GM19468 (cell line): Measurements from ENCODE around the gene CTSH.

Experiments
- ATAC-seq: cut with Tn5 transposase; IDR thresholded peaks from one replicate; pipeline ENCODE4 v1.9.1; 2021; ENCODE audit warnings: mild to moderate bottlenecking, moderate library complexity, moderate number of reproducible peaks; ENCODE audit not compliant: unreplicated experiment; ENCODE audit errors: extremely low read depth

CTSH gene, protein sequence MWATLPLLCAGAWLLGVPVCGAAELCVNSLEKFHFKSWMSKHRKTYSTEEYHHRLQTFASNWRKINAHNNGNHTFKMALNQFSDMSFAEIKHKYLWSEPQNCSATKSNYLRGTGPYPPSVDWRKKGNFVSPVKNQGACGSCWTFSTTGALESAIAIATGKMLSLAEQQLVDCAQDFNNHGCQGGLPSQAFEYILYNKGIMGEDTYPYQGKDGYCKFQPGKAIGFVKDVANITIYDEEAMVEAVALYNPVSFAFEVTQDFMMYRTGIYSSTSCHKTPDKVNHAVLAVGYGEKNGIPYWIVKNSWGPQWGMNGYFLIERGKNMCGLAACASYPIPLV

DNA sequence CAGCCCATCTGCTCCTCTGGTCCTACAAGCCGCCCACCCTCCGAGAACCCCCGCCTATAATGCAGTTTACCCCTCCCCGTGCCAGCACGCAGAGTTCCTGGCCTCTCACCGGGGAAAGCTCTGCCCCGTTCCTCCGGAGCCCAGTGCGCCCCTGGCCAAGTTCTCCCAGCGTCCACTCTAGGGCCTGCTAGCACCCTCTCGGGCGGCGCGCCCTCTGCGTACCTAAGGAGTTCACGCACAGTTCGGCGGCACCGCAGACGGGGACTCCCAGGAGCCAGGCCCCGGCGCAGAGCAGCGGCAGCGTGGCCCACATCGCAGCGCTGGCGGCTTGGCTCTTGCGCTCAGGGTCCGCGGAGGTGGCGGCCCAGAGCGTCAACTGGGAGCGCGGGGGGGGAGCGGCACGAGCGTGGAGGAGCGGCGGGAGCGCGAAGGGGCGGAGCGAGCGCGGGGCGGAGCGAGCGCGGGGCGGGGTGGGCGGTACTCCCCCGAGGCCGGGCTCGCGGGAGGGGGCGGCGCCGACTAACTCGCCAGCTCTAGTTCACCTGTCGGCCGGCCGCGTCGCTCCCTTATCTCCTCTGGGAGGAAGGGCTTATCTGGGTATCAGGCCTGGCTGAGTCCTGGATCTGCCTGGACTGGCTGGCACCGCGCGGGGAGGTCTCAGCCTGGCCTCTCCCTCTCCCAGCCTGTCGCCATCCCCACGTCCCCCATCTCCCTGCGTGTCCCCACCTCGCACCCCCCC, at the start of gene CTSH:
Gene CTSH (minus strand): TSS at position 378 of the 739 bp plus-strand sequence. CDS start 65 bp downstream, at position 313.
- peak; percentile 21 for ATAC-seq

DNA sequence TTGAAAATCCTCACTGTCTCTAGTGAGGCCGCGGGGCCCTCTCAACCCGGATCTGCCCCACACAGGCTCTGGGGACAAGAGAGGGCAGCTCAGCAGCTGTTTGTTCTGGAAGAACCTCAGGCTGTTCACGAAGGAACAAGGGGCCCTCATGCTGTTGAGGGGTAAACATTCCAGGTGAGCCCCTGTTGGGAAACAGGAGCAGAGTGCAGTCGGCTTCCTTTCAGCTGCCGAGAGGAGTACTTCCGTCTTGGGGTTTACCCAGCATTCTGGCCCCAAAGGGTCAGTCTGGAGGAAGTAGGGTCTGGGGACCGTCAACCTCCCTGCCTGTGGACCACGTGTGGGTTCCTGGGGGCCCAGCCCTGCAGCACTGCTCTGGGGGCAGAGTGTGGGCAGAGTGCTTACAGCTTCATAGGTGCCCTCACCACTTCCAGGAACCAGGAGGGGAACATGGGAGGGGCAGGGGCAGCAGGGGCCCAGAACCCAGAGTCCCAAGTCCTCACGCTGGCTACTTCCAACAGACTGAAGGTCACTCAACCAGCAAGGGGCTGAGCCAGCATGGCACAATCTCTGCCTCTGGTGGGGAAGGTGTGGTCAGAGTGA, 49.2 kb upstream of the CTSH start:
- ATAC-seq, result no peak

DNA sequence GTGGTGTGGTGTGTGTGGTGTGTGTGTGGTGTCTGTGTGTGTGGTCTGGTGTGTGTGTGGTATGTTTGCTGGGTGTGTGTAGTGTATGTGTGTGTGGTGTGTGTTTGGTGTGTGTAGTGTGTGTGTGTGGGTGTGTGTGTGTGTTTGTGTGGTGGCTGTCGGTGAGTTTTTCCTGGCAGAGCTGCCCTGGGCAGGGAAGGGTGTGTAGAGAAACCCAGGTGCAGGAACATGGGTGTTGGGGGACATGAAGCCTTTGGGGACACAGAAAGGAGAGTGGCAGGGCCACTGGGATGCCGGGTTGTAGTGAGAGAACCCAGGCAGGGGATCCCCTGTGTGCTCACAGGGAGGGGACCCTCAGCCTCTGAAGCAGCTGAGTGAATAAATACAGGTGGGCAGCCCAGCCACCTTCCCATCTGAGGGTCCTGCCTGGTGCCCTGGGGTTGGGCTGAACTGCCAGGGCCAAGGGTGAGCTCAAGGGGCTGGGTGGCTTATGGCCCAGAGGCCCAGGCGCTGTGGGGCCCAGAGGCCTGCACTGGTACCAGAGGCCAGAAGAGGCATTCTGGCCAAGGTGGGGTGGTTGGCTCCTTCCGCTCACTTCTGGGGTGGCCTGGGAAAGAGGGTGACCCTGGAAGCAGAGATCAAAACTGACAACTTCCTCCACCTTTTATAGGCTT, 48.5 kb upstream of the CTSH start:
- ATAC-seq, result no peak

DNA sequence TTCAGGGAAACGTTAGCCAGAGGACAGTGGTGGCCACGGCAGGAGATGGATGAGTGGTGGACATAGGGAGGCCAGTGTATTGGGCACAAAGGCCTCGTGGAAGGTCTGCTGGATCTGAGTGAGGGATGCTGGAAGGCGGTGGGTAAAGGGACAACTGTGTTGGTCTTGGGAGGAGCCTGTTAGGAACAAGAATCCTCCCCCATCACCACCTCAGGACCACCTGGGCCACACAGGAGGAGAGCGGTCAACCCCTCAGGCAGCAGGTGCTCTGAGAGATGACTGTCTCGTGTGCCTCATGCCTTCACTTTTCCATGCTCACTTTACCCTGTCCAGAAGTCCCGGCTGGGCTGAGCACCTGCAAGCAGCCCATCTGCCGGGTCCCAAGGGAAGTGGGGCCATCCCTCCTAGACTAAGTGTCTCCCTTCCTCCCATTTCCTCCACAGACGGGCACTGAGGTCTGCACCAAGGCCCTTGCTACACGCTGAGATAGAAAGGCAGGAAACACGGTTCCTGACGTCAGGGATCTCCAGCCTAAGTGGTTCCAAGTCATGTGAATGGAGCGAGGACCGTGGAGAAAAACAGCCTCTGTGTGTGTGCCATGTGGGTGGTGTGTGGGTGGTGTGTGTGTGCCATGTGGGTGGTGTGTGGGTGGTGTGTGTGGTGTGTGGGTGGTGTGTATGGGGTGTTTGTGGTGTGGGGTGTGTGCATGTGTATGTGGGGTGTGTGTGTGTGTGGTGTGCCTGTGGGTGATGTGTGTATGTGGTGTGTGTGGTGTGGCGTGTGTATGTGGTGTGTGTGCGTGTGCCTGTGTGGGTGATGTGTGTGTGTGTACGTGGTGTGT, 47.8 kb upstream of the CTSH start:
- ATAC-seq, result no peak

DNA sequence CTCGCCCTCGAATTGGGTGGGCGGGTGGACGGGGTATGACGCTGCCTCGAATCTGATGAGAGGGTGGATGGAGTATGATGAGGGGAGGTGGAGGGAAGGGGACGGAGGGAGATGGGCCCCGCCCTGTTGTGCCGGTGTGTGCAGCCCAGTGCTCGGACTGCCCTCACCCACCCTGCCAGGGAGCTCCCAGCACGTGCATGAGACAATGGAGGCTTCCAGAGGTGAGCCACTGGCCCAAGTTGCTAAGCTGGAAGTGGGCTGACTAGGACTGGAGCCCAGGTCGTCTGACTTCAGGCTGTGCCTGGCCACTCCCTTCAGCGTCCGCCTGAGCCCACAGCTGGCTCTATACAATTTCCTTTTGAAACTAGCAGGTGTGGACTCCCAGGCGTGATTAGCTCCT, 47.0 kb upstream of the CTSH start:
- no peak for ATAC-seq

DNA sequence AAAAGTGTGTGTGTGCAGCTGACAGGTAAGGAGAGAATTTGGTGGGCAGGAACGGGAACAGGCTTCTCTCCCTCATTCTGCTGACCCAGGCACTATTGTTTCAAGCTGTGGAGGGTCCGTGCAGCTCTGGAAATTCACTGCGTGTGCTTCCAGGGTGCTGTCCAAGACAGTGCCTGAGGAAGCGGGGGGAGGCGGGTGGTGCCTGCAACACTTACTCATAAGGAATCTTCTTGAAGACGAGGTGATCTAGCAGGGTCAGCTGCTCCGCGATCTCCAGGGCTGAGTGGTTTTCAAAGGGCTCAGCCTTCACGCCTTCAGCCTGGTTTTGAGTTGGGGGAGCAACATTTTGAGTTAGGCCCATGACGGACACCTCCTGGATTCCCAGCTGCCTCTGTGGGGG, 46.6 kb upstream of the CTSH start:
- no peak for ATAC-seq

DNA sequence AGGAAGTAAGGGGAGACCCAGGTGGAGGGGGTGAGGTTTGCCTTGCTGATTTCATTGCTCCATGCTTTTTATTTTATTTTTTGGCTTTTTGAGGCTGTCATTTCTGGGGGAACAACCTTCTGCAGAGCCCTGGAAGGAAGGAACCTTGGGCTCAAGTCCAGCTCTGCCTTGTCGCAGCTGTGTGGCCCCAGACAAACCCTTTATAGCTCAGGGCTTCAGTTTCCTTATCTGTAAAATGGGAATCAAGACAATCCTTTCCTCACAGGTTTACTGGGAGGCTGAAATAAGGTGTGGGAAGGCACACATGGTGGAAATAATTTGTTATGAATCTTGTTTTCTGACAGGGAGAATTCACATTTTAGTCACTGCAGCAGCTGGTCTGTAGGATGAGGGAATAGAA, 45.4 kb upstream of the CTSH start:
- no peak for ATAC-seq

DNA sequence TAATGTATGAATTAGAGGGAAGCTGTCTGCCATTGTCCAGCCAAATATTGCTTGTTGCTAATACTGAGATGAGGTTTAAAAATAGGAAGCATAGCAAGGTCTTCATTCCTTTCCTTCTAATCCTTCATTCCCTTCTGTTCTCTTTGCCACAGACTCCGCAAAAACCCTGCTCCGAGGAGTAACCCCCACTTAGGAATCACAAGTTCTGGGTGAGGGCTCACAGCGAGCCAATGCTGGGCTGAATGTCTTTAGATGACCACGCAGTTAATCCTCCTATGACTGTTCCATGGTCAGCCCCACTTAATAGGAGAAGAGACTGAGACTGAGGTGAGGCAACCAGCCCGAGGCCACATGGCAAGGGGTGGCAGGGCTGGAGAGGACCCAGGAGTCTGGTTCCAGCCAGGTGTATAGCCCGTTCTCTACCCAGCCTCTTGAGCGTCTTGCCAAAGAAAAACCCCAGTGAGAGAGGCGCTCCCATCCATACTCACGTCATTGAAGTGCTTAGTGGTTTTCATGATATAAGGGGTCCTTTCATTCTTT, 44.9 kb upstream of the CTSH start:
- ATAC-seq, result no peak

DNA sequence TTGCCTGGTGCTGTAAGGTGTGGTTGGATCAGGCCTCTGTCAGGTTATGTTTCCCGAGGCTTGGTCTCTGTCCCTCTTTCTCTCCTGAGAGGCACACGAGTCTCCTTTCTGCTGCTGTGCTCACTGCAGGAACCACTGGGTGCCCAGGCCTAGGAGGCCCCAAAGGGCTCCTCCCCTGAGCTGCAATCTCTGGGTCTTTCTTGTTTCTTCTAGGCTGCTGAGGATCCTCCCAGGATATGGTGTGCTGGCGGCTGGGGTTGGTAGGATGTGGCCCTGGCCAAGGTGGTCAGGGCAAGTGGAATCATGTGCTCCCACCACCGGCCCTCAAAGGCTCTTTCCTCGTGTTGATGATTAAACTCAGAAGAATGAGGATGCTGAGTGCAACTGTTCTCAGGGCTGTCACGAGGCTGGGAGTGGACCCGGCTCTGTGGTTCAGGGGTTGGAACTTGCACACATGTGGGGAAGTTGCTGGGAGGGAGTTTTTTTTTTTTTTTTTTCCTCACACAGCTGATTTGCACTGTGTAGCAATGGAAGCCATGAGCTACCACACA, 43.6 kb upstream of the CTSH start:
- ATAC-seq, result no peak

DNA sequence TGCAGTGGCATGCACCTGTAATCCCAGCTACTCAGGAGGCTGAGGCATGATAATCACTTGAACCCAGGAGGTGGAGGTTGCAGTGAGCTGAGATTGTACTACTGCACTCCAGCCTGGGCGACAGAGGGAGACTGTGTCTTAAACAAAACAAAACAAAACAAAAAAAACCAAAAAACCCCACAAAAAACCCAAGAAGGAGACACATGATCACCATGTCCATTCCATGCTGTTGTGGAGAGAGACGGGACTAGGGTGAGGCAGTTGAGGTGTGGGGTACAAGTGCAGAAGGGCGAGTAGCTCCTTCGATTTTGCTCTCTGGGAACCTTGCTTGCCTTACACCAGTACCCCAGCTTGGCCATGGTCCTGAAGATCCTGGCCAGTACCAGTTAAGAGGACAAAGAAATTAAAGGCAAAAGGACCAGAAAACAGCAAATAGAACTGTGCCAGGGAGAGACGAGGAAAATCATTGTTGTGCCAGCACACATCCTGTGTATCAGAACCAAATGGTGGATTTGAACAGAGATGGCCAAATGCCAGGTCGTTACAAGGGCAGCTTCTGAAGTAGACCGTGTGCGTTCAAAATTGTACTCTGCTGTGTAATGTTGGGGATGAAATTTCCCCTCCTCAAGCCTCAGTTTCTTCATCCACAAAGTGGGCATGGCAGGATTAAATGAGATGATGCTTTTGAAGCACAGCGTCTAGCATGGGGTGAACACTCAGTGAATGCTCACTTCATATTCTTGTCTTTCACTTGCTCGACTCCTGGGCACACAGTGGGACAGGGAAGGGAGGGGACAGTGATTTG, 42.9 kb upstream of the CTSH start:
- no peak for ATAC-seq

DNA sequence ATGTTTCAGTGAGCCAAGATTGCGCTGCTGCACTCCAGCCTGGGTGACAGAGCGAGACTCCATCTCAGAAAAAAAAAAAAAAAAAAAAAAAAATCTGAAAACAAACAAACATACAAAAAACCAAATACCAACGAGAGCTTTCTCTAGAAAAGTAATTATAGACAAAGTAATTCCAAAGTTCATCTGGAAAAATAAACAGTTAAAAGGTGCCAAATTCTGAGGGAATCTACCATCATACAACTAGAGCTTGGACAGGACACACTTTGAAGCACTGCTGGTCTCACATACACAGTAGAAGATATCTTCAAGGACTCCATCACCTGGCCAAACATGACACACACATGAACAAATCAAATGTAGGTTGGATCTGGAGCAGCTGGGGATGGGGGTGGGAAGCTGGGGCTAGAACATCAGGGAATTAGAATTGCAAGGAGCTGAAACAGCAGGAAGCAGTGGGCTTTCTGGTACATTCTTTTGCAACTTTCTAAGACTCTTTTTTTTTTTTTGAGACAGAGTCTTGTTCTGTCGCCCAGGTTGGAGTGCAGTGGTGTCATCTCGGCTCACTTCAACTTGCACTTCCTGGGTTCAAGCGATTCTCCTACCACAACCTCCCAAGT, 41.1 kb upstream of the CTSH start:
- ATAC-seq, result no peak

DNA sequence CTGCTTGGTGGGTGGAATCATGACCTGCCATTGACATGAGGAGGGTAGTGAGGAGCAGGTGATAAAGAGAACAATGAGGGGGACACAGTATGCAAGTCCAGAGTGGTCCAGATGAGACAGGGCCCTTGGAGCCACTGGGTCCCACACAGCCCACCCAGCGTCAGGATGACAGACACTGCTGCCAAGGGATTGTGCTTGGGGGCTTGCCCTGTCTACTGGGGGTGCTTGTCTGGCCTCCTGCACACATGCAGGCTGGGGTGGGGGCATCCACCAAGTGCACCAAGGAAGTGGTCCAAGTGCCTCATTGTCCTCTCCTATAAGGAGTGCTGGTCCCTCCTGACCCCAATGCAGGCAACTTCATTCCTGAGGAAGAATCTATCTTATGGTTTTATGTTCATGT, 39.2 kb upstream of the CTSH start:
- no peak for ATAC-seq

DNA sequence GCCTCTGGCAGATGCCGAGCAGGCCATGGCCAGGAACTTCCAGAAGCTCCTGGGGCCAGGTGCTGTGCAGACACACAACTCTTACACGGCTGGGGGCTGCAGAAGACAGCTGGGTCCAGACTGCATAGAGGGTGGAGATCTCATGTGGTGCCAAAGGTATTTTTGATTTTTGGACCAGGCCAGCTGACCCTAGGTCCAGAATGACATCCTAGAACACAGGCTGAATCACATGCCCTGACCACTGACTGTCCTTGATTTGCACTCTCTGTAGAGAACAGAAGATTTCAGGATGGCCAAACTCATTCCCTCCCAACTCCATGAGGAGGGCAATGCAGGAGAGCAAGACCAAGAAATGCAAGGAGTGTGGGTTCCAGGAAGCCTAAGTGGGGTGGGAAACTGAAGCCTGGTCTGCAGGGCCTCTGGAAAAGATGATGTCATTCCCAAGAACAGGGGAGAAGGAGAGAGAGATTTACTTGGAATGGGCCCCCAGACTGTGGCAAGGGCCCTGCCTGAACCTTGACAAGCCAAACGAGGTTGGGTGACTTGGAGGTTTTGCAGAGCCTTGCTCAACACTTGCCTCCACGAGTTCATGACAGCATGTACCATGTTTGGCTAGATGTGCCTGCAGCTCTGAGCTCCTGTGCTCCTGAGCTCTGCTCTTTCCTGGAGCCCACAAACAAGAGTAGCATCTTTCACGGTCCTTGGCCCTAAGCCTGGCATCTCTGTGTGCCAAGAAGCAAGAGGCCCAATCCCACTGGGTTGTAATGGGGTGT, 38.5 kb upstream of the CTSH start:
- ATAC-seq, result no peak

DNA sequence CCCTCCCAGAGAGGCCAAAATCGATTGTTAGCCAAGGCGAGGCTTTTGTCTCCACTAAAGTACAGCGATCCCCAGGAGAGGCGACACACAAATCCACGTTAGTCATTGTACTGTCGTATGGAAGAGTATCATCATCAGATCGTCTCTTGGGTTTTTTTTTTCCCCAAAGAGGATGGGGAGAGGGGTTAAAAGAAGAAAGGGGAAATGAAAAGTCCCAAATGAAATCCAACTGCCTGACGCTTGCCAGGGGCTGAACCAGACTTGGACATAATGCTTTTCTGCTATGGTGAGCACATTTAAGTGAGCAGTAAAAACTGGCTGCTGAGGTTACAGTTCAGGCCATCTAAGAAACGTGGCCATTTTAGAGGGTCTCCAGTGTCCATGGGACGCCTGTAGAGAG, 37.9 kb upstream of the CTSH start:
- ATAC-seq, result no peak

DNA sequence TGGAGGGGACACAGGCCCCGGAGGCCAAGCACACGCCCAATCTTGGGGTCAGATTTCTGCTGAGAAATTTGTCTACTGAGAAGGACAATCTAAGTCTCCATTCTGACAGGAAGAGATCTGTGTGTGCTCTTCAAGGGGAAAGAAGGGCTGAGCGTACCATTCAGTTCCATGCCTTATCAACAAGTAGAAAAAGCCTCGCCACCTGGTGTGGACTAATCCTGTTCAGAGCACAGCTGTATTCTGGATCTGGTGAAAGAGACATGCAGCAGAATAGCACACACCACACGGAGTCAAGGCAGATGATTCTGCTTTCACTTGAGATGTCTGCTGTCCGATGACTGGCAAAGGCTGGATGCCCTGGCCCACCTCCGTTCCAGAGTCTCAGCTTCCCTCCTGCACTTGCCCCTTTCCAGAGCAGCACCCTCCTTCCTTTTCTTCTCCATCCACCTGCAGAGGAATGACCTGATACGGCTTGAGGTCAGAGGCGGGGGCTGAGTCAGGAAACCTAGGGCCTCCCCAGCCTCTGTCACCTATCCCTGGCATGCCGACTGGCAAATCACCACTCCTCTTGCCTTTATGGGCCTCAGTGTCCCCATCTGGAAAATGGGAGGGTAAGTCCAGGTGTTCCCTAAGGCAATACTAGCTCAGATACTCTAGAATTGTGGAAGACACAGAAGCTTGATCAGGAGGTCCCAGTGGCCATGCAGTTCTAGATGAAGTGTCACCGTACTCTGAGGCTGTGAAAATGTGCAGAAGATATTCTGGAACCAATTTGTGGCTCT, 36.9 kb upstream of the CTSH start:
- no peak for ATAC-seq

DNA sequence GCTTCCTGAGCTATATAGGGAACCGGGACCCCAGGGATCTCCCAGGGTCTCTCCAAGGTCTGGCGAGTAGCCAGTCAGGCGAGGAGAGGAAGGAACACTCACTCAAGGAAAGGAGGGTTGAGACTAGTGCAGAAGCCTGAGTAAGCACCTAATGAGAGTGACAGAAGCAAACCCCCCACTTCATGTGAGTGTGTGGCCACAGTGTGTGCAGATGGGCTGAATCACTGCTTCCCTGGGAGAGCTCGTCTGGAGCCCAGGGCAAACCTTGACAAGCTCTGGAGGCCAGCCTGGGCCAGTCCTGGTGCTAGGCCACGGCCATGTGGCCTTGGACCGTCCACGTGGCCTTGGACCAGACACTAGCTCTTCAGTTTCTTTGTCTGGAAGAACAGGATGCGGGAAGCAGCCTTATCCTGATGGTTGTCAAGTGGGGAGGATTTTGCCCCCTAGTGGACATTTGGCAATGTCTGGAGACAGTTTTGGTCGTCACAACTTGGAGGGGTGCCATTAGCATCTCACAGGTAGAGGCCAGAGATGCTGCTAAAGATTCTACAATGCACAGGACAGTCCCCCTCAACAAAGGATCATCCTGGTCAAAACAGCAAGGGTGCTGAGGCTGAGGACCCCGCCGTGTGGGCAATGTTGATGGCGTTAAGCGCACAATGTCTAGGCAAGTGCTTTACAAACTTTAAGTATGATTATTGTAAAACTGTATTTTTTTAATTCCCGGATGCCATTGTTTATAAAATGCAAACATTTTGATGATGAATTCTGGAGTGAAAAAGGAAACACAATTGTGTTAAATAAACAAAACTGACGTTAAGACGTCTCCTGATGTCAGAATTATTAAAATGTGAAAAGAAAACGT, 34.8 kb upstream of the CTSH start:
- no peak for ATAC-seq
